ENCODE results near the gene SAFB.

SAFB gene

DNA sequence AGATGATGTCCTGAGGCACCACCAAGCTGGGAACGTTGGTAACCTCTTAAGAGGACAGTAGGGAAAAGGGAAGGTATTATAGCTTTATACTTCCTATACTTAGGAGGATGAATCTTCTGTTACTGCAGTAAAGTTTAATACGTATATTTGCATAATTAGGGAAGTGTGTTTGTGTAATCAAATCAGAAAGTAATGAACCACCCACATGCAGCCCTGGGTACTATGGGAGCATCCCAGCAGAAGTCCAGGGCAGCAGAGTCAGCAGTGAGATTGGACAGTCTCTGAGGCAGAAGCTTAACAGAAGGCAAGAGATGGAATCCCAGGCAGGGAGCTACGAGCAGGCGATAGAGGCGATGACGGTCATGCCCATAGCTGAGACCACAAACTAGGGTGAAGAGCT, 12.5 kb downstream of the SAFB start:
- Histone ChIP-seq H3K4me3 (ENCODE audit: severe bottlenecking) (no peak overlapping the region), H3K9me3 (ENCODE audit: severe bottlenecking) (no peaks in the 10 kb centered on the region), H3K36me3 (ENCODE audit: low read depth) (peaks cover 34% of the 10 kb centered on the region), H3K4me1 (ENCODE audit: insufficient read depth, poor library complexity, severe bottlenecking) (no peaks in the 10 kb centered on the region), H3K27me3 (ENCODE audit: insufficient read depth, poor library complexity, severe bottlenecking) (no peaks in the 10 kb centered on the region), H3K27ac (ENCODE audit: poor library complexity, severe bottlenecking) (no peak overlapping the region)
- TF ChIP-seq, protein P1, sequence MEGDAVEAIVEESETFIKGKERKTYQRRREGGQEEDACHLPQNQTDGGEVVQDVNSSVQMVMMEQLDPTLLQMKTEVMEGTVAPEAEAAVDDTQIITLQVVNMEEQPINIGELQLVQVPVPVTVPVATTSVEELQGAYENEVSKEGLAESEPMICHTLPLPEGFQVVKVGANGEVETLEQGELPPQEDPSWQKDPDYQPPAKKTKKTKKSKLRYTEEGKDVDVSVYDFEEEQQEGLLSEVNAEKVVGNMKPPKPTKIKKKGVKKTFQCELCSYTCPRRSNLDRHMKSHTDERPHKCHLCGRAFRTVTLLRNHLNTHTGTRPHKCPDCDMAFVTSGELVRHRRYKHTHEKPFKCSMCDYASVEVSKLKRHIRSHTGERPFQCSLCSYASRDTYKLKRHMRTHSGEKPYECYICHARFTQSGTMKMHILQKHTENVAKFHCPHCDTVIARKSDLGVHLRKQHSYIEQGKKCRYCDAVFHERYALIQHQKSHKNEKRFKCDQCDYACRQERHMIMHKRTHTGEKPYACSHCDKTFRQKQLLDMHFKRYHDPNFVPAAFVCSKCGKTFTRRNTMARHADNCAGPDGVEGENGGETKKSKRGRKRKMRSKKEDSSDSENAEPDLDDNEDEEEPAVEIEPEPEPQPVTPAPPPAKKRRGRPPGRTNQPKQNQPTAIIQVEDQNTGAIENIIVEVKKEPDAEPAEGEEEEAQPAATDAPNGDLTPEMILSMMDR (IDR thresholded peaks at IDR 0.05; ENCODE audit: poor library complexity, severe bottlenecking), result no peak
- ATAC-seq (ENCODE audit: low read depth) (no peak), DNase-seq (ENCODE audit: low spot score) (no peak)

DNA sequence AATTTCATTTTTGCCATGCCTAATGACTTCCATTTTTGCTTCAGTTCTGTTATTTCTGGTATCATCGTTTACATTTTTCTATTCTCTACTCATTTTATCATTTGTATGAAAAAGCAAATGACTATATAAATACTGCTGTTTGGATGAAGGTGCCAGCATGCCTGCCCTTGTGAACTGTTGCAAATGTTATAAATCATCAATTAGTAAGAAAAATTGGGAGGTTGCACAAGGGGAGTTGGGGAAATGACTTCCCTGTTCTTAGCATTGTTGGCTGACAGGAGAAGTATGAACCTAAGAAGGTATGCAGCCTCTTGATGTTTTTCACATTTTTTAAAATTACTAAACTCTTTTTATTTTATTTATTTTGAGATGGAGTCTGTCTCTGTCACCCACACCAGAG, 15.1 kb downstream of the SAFB start:
- TF ChIP-seq, protein P1 (IDR thresholded peaks at IDR 0.05; ENCODE audit: poor library complexity, severe bottlenecking), result no peak
- ATAC-seq (ENCODE audit: low read depth) (no peak), DNase-seq (ENCODE audit: low spot score) (no peak)
- peaks cover 37% of the 10 kb centered on the region for H3K36me3 ChIP-seq (ENCODE audit: low read depth)
- no peak overlapping the region for H3K27ac ChIP-seq (ENCODE audit: poor library complexity, severe bottlenecking)
- H3K27me3 ChIP-seq (ENCODE audit: insufficient read depth, poor library complexity, severe bottlenecking), result no peaks in the 10 kb centered on the region
- H3K4me3 ChIP-seq (ENCODE audit: severe bottlenecking), result no peak overlapping the region
- H3K9me3 ChIP-seq (ENCODE audit: severe bottlenecking), result no peaks in the 10 kb centered on the region
- H3K4me1 ChIP-seq (ENCODE audit: insufficient read depth, poor library complexity, severe bottlenecking), result no peaks in the 10 kb centered on the region

DNA sequence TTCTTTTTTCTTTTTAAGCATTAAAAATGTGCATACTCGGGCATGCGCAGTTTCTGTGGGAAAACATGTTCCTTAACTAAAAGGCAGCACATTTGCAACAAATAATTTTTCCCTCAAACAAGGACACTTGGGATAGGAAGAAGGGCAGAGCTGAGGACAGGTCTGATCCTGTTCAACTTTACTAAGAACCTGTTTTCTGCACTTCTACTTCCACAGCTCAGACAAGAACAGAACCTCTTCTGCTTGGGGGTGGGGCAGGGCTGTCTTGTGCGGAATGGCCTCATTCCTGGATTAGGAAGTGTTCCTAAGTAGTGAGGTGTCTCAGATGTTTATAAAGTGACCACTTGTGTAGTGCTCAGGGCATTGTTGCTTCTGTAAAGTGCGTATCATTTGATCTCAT, 18.3 kb downstream of the SAFB start:
- Histone ChIP-seq H3K27ac (ENCODE audit: poor library complexity, severe bottlenecking) (no peak overlapping the region), H3K36me3 (ENCODE audit: low read depth) (peaks cover 61% of the 10 kb centered on the region)
- peak; percentile 45; the same call in 1 of the 3 replicates for ATAC-seq (ENCODE audit: low read depth)

DNA sequence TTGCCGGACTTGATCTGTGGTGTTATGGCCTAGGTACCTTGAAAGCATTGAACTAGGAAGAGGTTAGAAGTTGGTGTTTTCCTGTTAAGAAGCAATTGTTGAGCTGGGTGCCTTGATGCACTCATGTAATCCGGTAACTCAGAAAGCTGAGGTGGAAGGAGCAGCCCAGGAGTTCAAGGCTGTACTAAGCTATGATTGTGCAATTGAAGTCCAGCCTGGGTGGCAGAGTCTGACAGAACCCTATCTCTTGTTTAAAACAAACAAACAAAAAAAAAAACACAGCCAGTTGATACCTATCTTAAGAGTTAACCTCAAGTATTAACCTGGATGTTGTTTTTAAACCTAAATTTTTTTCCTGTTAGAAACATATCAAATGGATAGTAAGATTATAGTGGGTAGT, 19.3 kb downstream of the SAFB start:
- TF ChIP-seq, protein P1 (IDR thresholded peaks at IDR 0.05; ENCODE audit: poor library complexity, severe bottlenecking), result no peak
- H3K36me3 ChIP-seq (ENCODE audit: low read depth), result peaks cover 68% of the 10 kb centered on the region
- no peak for DNase-seq (ENCODE audit: low spot score)
- no peaks in the 10 kb centered on the region for H3K9me3 ChIP-seq (ENCODE audit: severe bottlenecking)
- no peak overlapping the region for H3K4me3 ChIP-seq (ENCODE audit: severe bottlenecking)
- H3K27ac ChIP-seq (ENCODE audit: poor library complexity, severe bottlenecking), result no peak overlapping the region
- no peaks in the 10 kb centered on the region for H3K4me1 ChIP-seq (ENCODE audit: insufficient read depth, poor library complexity, severe bottlenecking)
- H3K27me3 ChIP-seq (ENCODE audit: insufficient read depth, poor library complexity, severe bottlenecking), result no peaks in the 10 kb centered on the region
- ATAC-seq (ENCODE audit: low read depth), result no peak

More for the DNA sequence above, 18.3 kb downstream of the SAFB start:
- Histone ChIP-seq H3K4me1 (ENCODE audit: insufficient read depth, poor library complexity, severe bottlenecking) (no peaks in the 10 kb centered on the region), H3K9me3 (ENCODE audit: severe bottlenecking) (no peaks in the 10 kb centered on the region), H3K27me3 (ENCODE audit: insufficient read depth, poor library complexity, severe bottlenecking) (no peaks in the 10 kb centered on the region), H3K4me3 (ENCODE audit: severe bottlenecking) (no peak overlapping the region)
- DNase-seq (ENCODE audit: low spot score), result no peak
- TF ChIP-seq, protein P1 (IDR thresholded peaks at IDR 0.05; ENCODE audit: poor library complexity, severe bottlenecking), result no peak

DNA sequence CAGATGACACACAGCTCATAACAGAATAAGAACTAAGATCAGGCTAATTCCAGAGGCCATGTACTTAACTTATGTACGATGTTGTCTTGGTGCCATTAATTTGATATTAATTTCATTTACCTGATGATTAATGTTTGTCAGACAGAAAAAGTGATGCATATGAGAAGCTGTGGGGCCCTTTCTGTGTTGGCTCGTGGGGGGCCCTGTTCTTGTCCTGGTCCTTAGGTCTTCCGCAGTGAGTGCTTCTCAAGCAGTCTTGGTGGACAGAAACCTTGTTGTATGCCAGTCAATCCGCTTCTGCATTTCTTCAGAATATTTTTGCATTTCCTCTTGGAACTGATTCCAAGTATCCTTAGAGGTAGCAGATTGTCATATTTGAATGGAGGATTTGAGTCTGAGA, 20.2 kb downstream of the SAFB start:
- Histone ChIP-seq H3K4me3 (ENCODE audit: severe bottlenecking) (no peak overlapping the region), H3K4me1 (ENCODE audit: insufficient read depth, poor library complexity, severe bottlenecking) (no peaks in the 10 kb centered on the region), H3K9me3 (ENCODE audit: severe bottlenecking) (no peaks in the 10 kb centered on the region), H3K27ac (ENCODE audit: poor library complexity, severe bottlenecking) (no peak overlapping the region), H3K36me3 (ENCODE audit: low read depth) (peaks cover 71% of the 10 kb centered on the region), H3K27me3 (ENCODE audit: insufficient read depth, poor library complexity, severe bottlenecking) (no peaks in the 10 kb centered on the region)
- TF ChIP-seq, protein P1 (IDR thresholded peaks at IDR 0.05; ENCODE audit: poor library complexity, severe bottlenecking), result no peak
- ATAC-seq (ENCODE audit: low read depth), result no peak
- no peak for DNase-seq (ENCODE audit: low spot score)

Measured in RWPE2 (cell line).